Activated T-cell treated with anti-CD3 and anti-CD28 coated beads, Interleukin-2, amount 50 U/mL, for 4 hours (primary cell): ENCODE results near the gene SLC34A2. TPM values are rescaled to one million over a fixed set of nuclear protein-coding genes. Genes with fewer than 3 reads are reported as not detected.
"Not testable (repeated sequence)": the region's sequence is repeated elsewhere in the genome, so short reads cannot be mapped to it uniquely, and the experiment has no call there.

Experiments used
- ATAC-seq, 2 donors: fragments of 200-7000 bp; cut with Tn5 transposase; one replicate each; pipeline ENCODE4 v1.10.0; 2021
- DNase-seq: peaks from one replicate; pipeline ENCODE4 v3.0.0-alpha.2; 2020
- H3K27me3 Mint-ChIP-seq: one replicate; pipeline ENCODE4 v1.8.0; 2021; ENCODE audit warnings: low read depth, mixed read lengths
- H3K36me3 Mint-ChIP-seq: one replicate; pipeline ENCODE4 v1.8.0; 2022; ENCODE audit warnings: mixed read lengths; ENCODE audit not compliant: insufficient read depth
- H3K4me1 Mint-ChIP-seq: one replicate; pipeline ENCODE4 v1.8.0; 2021; ENCODE audit warnings: low read depth, mixed read lengths
- H3K4me3 Mint-ChIP-seq: one replicate; pipeline ENCODE4 v1.8.0; 2021; ENCODE audit warnings: mild to moderate bottlenecking, moderate library complexity, mixed read lengths
- H3K9me3 Mint-ChIP-seq: one replicate; pipeline ENCODE4 v1.8.0; 2021; ENCODE audit warnings: mixed read lengths
- total RNA-seq, 3 donors: library from RNA; stranded (reverse); gene quantifications; one replicate each; pipeline ENCODE4 v1.2.1, GENCODE V29; 2021

Gene SLC34A2
- total RNA-seq, 3 donors from 2014 or later: 0.61 to 1.1 (median 0.96) TPM

GRCh38 chr4:25650311-25650710, 5.3 kb upstream of the SLC34A2 start:
- Mint-ChIP-seq H3K4me3 (no peak overlapping the region), H3K36me3 (no peaks in the 10 kb centered on the region), H3K9me3 (no peaks in the 10 kb centered on the region), H3K4me1 (no peaks in the 10 kb centered on the region), H3K27me3 (peaks cover 19% of the 10 kb centered on the region)
- ATAC-seq: no peak
- no peak for DNase-seq

GRCh38 chr4:25651682-25652081, 4.0 kb upstream of the SLC34A2 start:
- DNase-seq (no peak), ATAC-seq (no peak)
- Mint-ChIP-seq H3K4me3 (no peak overlapping the region), H3K9me3 (no peaks in the 10 kb centered on the region), H3K4me1 (peaks cover 2% of the 10 kb centered on the region), H3K27me3 (peaks cover 29% of the 10 kb centered on the region), H3K36me3 (no peaks in the 10 kb centered on the region)

- H3K27me3 Mint-ChIP-seq: peaks cover 32% of the 10 kb centered on the region
- H3K4me3 Mint-ChIP-seq: no peak overlapping the region
- H3K36me3 Mint-ChIP-seq: no peaks in the 10 kb centered on the region
- no peaks in the 10 kb centered on the region for H3K9me3 Mint-ChIP-seq
- DNase-seq: no peak
- no peak for ATAC-seq
- peaks cover 2% of the 10 kb centered on the region for H3K4me1 Mint-ChIP-seq
Observed at GRCh38 chr4:25654031-25654970, 1.4 kb upstream of the SLC34A2 start.

GRCh38 chr4:25656031-25656430, 380 bp downstream of the SLC34A2 start:
- no peaks in the 10 kb centered on the region for H3K9me3 Mint-ChIP-seq
- H3K36me3 Mint-ChIP-seq: no peaks in the 10 kb centered on the region
- H3K27me3 Mint-ChIP-seq: peaks cover 32% of the 10 kb centered on the region
- H3K4me1 Mint-ChIP-seq: peaks cover 2% of the 10 kb centered on the region
- no peak overlapping the region for H3K4me3 Mint-ChIP-seq
- DNase-seq (no peak), ATAC-seq (no peak)

- Mint-ChIP-seq H3K4me1 (peaks cover 2% of the 10 kb centered on the region), H3K9me3 (no peaks in the 10 kb centered on the region), H3K36me3 (no peaks in the 10 kb centered on the region), H3K4me3 (no peak overlapping the region), H3K27me3 (peaks cover 32% of the 10 kb centered on the region)
- ATAC-seq (no peak), DNase-seq (no peak)
Observed at GRCh38 chr4:25658357-25658771, 2.7 kb downstream of the SLC34A2 start.

GRCh38 chr4:25658777-25659176, 3.1 kb downstream of the SLC34A2 start:
- Mint-ChIP-seq H3K4me1 (peaks cover 2% of the 10 kb centered on the region), H3K4me3 (no peak overlapping the region), H3K9me3 (no peaks in the 10 kb centered on the region), H3K36me3 (no peaks in the 10 kb centered on the region), H3K27me3 (peaks cover 30% of the 10 kb centered on the region)
- ATAC-seq (no peak), DNase-seq (no peak)

GRCh38 chr4:25661441-25661840, 5.8 kb downstream of the SLC34A2 start:
- not testable (repeated sequence) for H3K4me3 Mint-ChIP-seq, ATAC-seq, H3K36me3 Mint-ChIP-seq, DNase-seq, H3K9me3 Mint-ChIP-seq, H3K4me1 Mint-ChIP-seq
- peaks cover 19% of the 10 kb centered on the region for H3K27me3 Mint-ChIP-seq

GRCh38 chr4:25662306-25662705, 6.7 kb downstream of the SLC34A2 start:
- Mint-ChIP-seq H3K4me3 (no peak overlapping the region), H3K9me3 (no peaks in the 10 kb centered on the region), H3K4me1 (no peaks in the 10 kb centered on the region)

GRCh38 chr4:25663781-25664180, 8.1 kb downstream of the SLC34A2 start:
- ATAC-seq: no peak
- Mint-ChIP-seq H3K36me3 (no peaks in the 10 kb centered on the region), H3K9me3 (no peaks in the 10 kb centered on the region), H3K27me3 (peaks cover 10% of the 10 kb centered on the region), H3K4me1 (no peaks in the 10 kb centered on the region), H3K4me3 (no peak overlapping the region)
- no peak for DNase-seq

More at GRCh38 chr4:25662306-25662705, 6.7 kb downstream of the SLC34A2 start:
- DNase-seq (no peak), ATAC-seq (no peak)
- Mint-ChIP-seq H3K27me3 (peaks cover 10% of the 10 kb centered on the region), H3K36me3 (no peaks in the 10 kb centered on the region)

GRCh38 chr4:25666031-25666630, 10.5 kb downstream of the SLC34A2 start:
- DNase-seq (no peak), ATAC-seq (no peak)
- Mint-ChIP-seq H3K36me3 (no peaks in the 10 kb centered on the region), H3K9me3 (no peaks in the 10 kb centered on the region), H3K4me1 (no peaks in the 10 kb centered on the region), H3K27me3 (peaks cover 10% of the 10 kb centered on the region), H3K4me3 (no peak overlapping the region)

- no peaks in the 10 kb centered on the region for H3K9me3 Mint-ChIP-seq
- peaks cover 10% of the 10 kb centered on the region for H3K27me3 Mint-ChIP-seq
- no peaks in the 10 kb centered on the region for H3K4me1 Mint-ChIP-seq
- H3K36me3 Mint-ChIP-seq: no peaks in the 10 kb centered on the region
- ATAC-seq: no peak
- no peak for DNase-seq
- no peak overlapping the region for H3K4me3 Mint-ChIP-seq
Observed at GRCh38 chr4:25667931-25668557, 12.4 kb downstream of the SLC34A2 start.

GRCh38 chr4:25670991-25671390, 15.3 kb downstream of the SLC34A2 start:
- ATAC-seq (no peak), DNase-seq (no peak)
- Mint-ChIP-seq H3K36me3 (no peaks in the 10 kb centered on the region), H3K4me3 (no peak overlapping the region), H3K9me3 (no peaks in the 10 kb centered on the region), H3K27me3 (peaks cover 3% of the 10 kb centered on the region), H3K4me1 (no peaks in the 10 kb centered on the region)

GRCh38 chr4:25672756-25673155, 17.1 kb downstream of the SLC34A2 start:
- no peaks in the 10 kb centered on the region for H3K27me3 Mint-ChIP-seq
- no peaks in the 10 kb centered on the region for H3K4me1 Mint-ChIP-seq
- DNase-seq (no peak), ATAC-seq (no peak)
- H3K36me3 Mint-ChIP-seq: no peaks in the 10 kb centered on the region
- no peaks in the 10 kb centered on the region for H3K9me3 Mint-ChIP-seq
- no peak overlapping the region for H3K4me3 Mint-ChIP-seq

- DNase-seq (no peak), ATAC-seq (no peak)
- Mint-ChIP-seq H3K4me3 (no peak overlapping the region), H3K4me1 (no peaks in the 10 kb centered on the region), H3K36me3 (no peaks in the 10 kb centered on the region), H3K9me3 (no peaks in the 10 kb centered on the region), H3K27me3 (no peaks in the 10 kb centered on the region)
Observed at GRCh38 chr4:25674386-25674785, 18.7 kb downstream of the SLC34A2 start.
